Ovary (tissue), 9 donors: ENCODE measurements around the gene POLR3B. TPM values are rescaled to one million over a fixed set of nuclear protein-coding genes. Genes with fewer than 3 reads are reported as not detected.

Experiments used
- DNase-seq, 5 donors: peaks; one replicate each; pipeline ENCODE4 v3.0.0-alpha.2; 2019 to 2020
- H3K27ac ChIP-seq, 2 donors: fragments of 200-600 bp; one replicate each; pipeline versions ENCODE4 v1.5.1 to v1.8.0; 2019 to 2022
- H3K27me3 ChIP-seq: fragments of 200-600 bp; one replicate; pipeline ENCODE4 v1.8.0; 2022
- H3K36me3 ChIP-seq: fragments of 200-600 bp; sonication (generic); one replicate; pipeline ENCODE4 v1.5.1; 2019
- H3K4me1 ChIP-seq: one replicate; pipeline ENCODE4 v1.8.1; 2013; ENCODE audit warnings: mild to moderate bottlenecking, moderate library complexity; ENCODE audit not compliant: insufficient read depth
- H3K4me3 ChIP-seq: fragments of 200-600 bp; sonication (generic); one replicate; pipeline ENCODE4 v1.5.1; 2017
- H3K9me3 ChIP-seq, 2 donors: fragments of 200-600 bp in 1 of 2; sonication (generic) in 1 of 2; one replicate each; pipeline versions ENCODE4 v1.5.1 to v1.8.1; 2013 to 2019; ENCODE audit warnings: mild to moderate bottlenecking in 1 of 2, moderate library complexity in 1 of 2
- CTCF ChIP-seq, 3 donors: fragments of 450-650 bp in 2 of 3; fragments of 200-600 bp in 1 of 3; IDR thresholded peaks; one replicate each; pipeline versions ENCODE4 v1.5.1 to v1.8.0; 2016 to 2022; ENCODE audit warnings: antibody characterized with exemption in 3 of 3, mild to moderate bottlenecking in 1 of 3
- EP300 ChIP-seq: sonication (generic); formaldehyde crosslinking; IDR thresholded peaks from one replicate; pipeline ENCODE4 v1.6.1; 2017; ENCODE audit warnings: antibody characterized with exemption
- POLR2A ChIP-seq: fragments of 450-650 bp; IDR thresholded peaks from one replicate; pipeline ENCODE4 v1.6.1; 2017; ENCODE audit warnings: antibody characterized with exemption, mild to moderate bottlenecking, moderate library complexity
- WGBS, 3 donors: extraction: QIAGEN DNeasy Blood & Tissue Kit in 1 of 3; methylation state at CpG; one replicate each; pipeline versions ENCODE4 v1.1.5 to v1.1.7; 2013 to 2017; 5-methylcytosine and 5-hydroxymethylcytosine counted together
- intact Hi-C, 4 donors: fragments of 100-400 bp; cut with DNase I; formaldehyde crosslinking; loops; one replicate each; pipeline versions ENCODE4 v1.11.0 to v1.15.1; 2022 to 2023
- polyA plus RNA-seq, 2 donors: library from polyadenylated mRNA; stranded (reverse); fragments of 200-250 nt in 1 of 2; fragments of 350-450 nt in 1 of 2; fragmentation: Illumina TruSeq in 1 of 2; extraction: RNeasy Lipid Tissue Mini Kit (QIAGEN cat#74804) in 1 of 2; gene quantifications; one replicate each; pipeline ENCODE4 v1.2.3, GENCODE V29; 2013 to 2014
- total RNA-seq, 7 donors: library from RNA; depleted of rRNA in 2 of 7; stranded (reverse); fragments of >200 nt in 2 of 7; fragmentation: NEBNext Ultra II Directional in 3 of 7; extraction: Animal tissue kit (Norgen Biotek cat#: 25700) in 3 of 7; gene quantifications; one replicate each; pipeline versions ENCODE4 v1.1.0 to v1.2.4, GENCODE V29; 2016 to 2023
- donor health status: DM: no; HTN: no; CAD: no; lungs with moderate emphysema.
- donor health status: DM: no; HTN: no; CAD: no.
- donor health status: Bipolar disorder and iron deficiency.
- donor health status: DM: yes; HTN: yes; CAD: no.
- donor health status: DM: no; HTN: no; CAD: no.
- donor health status: DM: yes; HTN: yes; CAD: no.

POLR3B gene
- total and polyA plus RNA-seq, 9 donors: 3.1 to 15.7 (median 9.7) TPM

DNA sequence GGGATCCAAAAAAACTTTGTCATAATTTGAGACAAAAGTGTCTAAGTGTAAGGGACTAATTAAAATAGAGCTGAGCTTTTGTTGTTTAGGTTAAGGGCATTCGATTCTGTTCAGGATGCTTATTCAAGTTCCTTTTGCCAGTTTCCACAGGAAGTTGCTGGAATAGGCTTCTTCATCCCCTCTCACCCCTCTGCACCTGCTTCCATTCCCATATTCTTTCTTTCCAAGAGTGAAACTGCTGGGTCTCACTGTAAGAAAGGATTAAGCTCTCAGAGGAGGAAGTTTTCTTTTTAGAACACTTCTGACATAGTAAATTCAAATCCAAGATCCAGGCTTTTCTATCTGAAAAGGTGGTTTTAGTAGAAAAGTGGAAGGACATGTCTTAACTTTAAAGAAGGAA, 61.4 kb downstream of the POLR3B start:
- Histone ChIP-seq H3K36me3 (no peaks in the 10 kb centered on the region), H3K27me3 (no peaks in the 10 kb centered on the region), H3K9me3 (no peaks in the 10 kb centered on the region), H3K4me3 (no peak overlapping the region), H3K27ac (peak overlapping the region in 1 of 2 donors; percentile 42), H3K4me1 (peaks cover 3% of the 10 kb centered on the region)
- intact Hi-C loops: loop anchor here in 1 of 4 donors (10.0 kb wide), 1 partner anchor 346 kb away; no protein-coding TSS in a partner anchor
- 6 to 13% (median 10%) methylated on average over 1 of the region's 1 CpG for WGBS, 3 donors
- no peak for DNase-seq
- no peak for TF ChIP-seq POLR2A
- no peak for TF ChIP-seq CTCF (IDR thresholded peaks at IDR 0.05)
- no peak for TF ChIP-seq EP300

- Histone ChIP-seq H3K27me3 (no peaks in the 10 kb centered on the region), H3K27ac (no peak overlapping the region), H3K4me3 (no peak overlapping the region), H3K9me3 (no peaks in the 10 kb centered on the region), H3K4me1 (peaks cover 1% of the 10 kb centered on the region), H3K36me3 (no peaks in the 10 kb centered on the region)
- TF ChIP-seq EP300: no peak
- TF ChIP-seq POLR2A: no peak
- no peak for TF ChIP-seq CTCF (IDR thresholded peaks at IDR 0.05)
- no peak for DNase-seq
- intact Hi-C loops: no loop called here
- WGBS, 3 donors: 95 to 97% (median 97%) methylated on average over 2 of the region's 2 CpGs
These were observed 65.7 kb downstream of the POLR3B start for GRCh38 chr12:106423291-106423690.

GRCh38 chr12:106425061-106425702, 67.6 kb downstream of the POLR3B start:
- no peak for DNase-seq
- Histone ChIP-seq H3K27ac (no peak overlapping the region), H3K36me3 (no peaks in the 10 kb centered on the region), H3K27me3 (no peaks in the 10 kb centered on the region), H3K4me3 (no peak overlapping the region), H3K4me1 (no peaks in the 10 kb centered on the region), H3K9me3 (no peaks in the 10 kb centered on the region)
- 87 to 100% (median 94%) methylated on average over 1 of the region's 1 CpG for WGBS, 3 donors
- intact Hi-C loops: no loop called here
- TF ChIP-seq POLR2A (no peak), CTCF (IDR thresholded peaks at IDR 0.05) (no peak), EP300 (no peak)

DNA sequence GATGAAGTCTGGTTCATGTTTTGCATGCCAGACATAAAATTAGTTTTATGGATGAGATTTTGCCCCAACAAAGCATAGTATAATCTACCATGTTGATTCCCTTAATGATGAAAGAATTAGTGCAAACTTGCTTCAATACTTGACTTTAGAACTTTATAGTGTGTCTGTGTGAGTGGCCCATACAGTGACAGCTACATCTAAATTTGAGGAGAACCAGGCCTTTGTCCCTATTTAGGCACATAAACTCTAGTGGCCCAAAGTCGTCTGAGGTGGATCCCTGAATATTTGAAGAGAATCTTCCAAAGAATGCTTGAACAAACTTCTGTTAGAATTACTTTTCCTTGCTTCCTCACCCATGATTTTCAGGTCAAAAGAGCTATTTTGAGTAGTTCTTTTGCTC, 70.4 kb downstream of the POLR3B start:
- Histone ChIP-seq H3K9me3 (no peaks in the 10 kb centered on the region), H3K4me3 (no peak overlapping the region), H3K27me3 (no peaks in the 10 kb centered on the region), H3K27ac (no peak overlapping the region), H3K4me1 (no peaks in the 10 kb centered on the region), H3K36me3 (no peaks in the 10 kb centered on the region)
- intact Hi-C loops: no loop called here
- no peak for DNase-seq
- TF ChIP-seq CTCF (IDR thresholded peaks at IDR 0.05) (no peak), EP300 (no peak), POLR2A (no peak)
- WGBS, 3 donors: 20 to 31% (median 28%) methylated on average over 1 of the region's 1 CpG
